Panc1 (cell line): ENCODE data around the gene ZSWIM8. TPM values are rescaled to one million over a fixed set of nuclear protein-coding genes. Genes with fewer than 3 reads are reported as not detected.

ENCODE experiments used
- ATAC-seq: fragments of 200-7000 bp; cut with Tn5 transposase; 2 replicates; pipeline ENCODE4 v1.9.1; 2020; ENCODE audit warnings: mild to moderate bottlenecking, moderate library complexity
- BruUV-seq: library from RNA; stranded (reverse); fragments of 400-500 nt; replicated peaks from 2 replicates; lab custom pipeline; 2021; lab: Mats Ljungman, UMichigan
- CTCF ChIA-PET: fragments of 300-600 bp; sonication (Branson Sonifier 250); formaldehyde crosslinking; loops from one replicate; lab custom pipeline; 2022; ENCODE audit warnings: antibody characterized with exemption; lab: Charles Lee
- POLR2A ChIA-PET: fragments of 300-600 bp; sonication (Branson Sonifier 250); formaldehyde crosslinking; loops from one replicate; lab custom pipeline; 2022; ENCODE audit warnings: antibody characterized with exemption; lab: Charles Lee
- DNase-seq: peaks from one replicate; pipeline ENCODE4 v3.0.0-alpha.2; 2010; ENCODE audit warnings: low read depth, low spot score
- H3K27ac ChIP-seq: 2 replicates; pipeline ENCODE4 v1.5.1; 2011; ENCODE audit warnings: mild to moderate bottlenecking, low read length, inconsistent platforms
- H3K27me3 ChIP-seq: fragments of 200-500 bp; sonication (Bioruptor generic); 2 replicates; pipeline ENCODE4 v1.6.0; 2014; ENCODE audit warnings: low read length, inconsistent platforms; ENCODE audit not compliant: control insufficient read depth, insufficient read depth
- H3K36me3 ChIP-seq: fragments of 200-500 bp; sonication (Bioruptor generic); 2 replicates; pipeline ENCODE4 v1.5.1; 2014; ENCODE audit warnings: inconsistent platforms, mild to moderate bottlenecking, low read length, moderate library complexity; ENCODE audit not compliant: control insufficient read depth, insufficient read depth
- H3K4me1 ChIP-seq: 2 replicates; pipeline ENCODE4 v1.5.1; 2011; ENCODE audit warnings: inconsistent platforms, mild to moderate bottlenecking, low read length, moderate library complexity; ENCODE audit not compliant: control insufficient read depth, insufficient read depth
- H3K4me3 ChIP-seq, 2 experiments: 2 replicates each; pipeline ENCODE4 v1.5.1; 2011 to 2012; ENCODE audit warnings: low read depth in 2 of 2, low read length in 2 of 2, mild to moderate bottlenecking in 2 of 2, inconsistent platforms in 1 of 2, moderate library complexity in 1 of 2
- H3K9me3 ChIP-seq: fragments of 200-500 bp; sonication (Bioruptor generic); 2 replicates; pipeline ENCODE4 v1.5.1; 2014; ENCODE audit warnings: low read depth, mild to moderate bottlenecking, inconsistent platforms, low read length, moderate library complexity; ENCODE audit not compliant: control insufficient read depth, insufficient read depth
- POLR2AphosphoS5 ChIP-seq: IDR thresholded peaks from 2 replicates; pipeline ENCODE4 v1.6.1; 2012; ENCODE audit warnings: mild to moderate bottlenecking, low read depth, low read length, moderate library complexity
- SIN3A ChIP-seq: IDR thresholded peaks from 2 replicates; pipeline ENCODE4 v1.6.1; 2012; ENCODE audit warnings: low read depth, mild to moderate bottlenecking, low read length, moderate library complexity, borderline replicate concordance; ENCODE audit not compliant: insufficient read depth
- TCF7L2 ChIP-seq: IDR thresholded peaks from 2 replicates; pipeline ENCODE4 v1.6.1; 2011; ENCODE audit warnings: mild to moderate bottlenecking, low read depth, low read length, inconsistent platforms
- in situ Hi-C: cut with HindIII; loops from 2 replicates; pipeline ENCODE4 v1.10.0; 2016; ENCODE audit warnings: low sequenced_read_pairs, low pct_unique_long_range_greater_than_20kb
- intact Hi-C: fragments of 100-400 bp; cut with micrococcal nuclease; formaldehyde crosslinking; loops from one replicate; pipeline ENCODE4 v1.10.0; 2022; ENCODE audit not compliant: unreplicated experiment
- total RNA-seq: library from RNA; stranded (reverse); gene quantifications from one replicate; pipeline ENCODE4 v1.2.1, GENCODE V29; 2021; ENCODE audit not compliant: unreplicated experiment
- TF ChIP-seq, protein P1 (sequence below): fragments of 450-650 bp; IDR thresholded peaks from 2 replicates; pipeline ENCODE4 v1.5.1; 2017; ENCODE audit warnings: mild to moderate bottlenecking
- TF ChIP-seq, protein P2 (sequence below), 2 experiments: IDR thresholded peaks; 2 replicates each; pipeline ENCODE4 v1.6.1; 2011 to 2012; ENCODE audit warnings: low read depth in 2 of 2, control low read depth in 1 of 2, low read length in 1 of 2, mild to moderate bottlenecking in 1 of 2, moderate library complexity in 1 of 2; ENCODE audit not compliant: insufficient read depth in 1 of 2

Gene ZSWIM8
- total RNA-seq, 1 experiment from 2014 or later: 109 TPM

DNA sequence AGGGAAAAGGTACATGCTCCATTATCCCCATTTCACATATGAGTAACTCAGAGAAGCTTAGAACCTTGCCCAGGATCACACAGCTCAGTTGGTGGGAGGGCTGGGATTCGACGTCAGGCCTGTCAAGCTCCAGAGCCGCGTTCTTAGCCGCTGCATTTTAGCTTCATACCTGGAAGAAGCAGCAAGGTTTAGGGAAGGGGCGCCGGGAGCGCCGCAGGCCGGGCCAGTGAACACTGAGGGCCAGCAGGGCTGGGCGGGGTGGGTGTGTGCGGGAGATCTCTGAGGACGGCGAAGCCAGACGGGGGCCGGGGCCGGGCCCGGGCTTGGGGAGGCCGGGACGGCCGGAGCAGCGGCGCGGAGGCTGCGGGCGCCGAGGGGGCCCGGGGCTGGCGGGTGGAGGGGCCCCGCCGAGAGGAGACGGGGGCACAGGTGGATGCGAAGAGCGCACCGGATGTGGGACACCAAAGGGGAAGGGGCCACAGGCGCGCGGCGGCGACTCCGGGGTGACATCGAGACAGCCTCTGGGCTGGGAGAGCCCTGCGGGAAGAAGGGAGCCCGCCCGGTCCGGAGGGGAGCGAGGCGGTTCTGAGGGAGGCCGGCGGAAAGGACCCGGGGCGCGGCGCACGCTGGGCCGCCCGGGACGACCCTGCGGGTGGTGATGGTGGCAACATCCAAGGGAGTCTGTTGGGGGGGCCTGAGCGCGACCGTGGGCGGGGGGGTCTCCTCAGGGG, 25.5 kb downstream of the ZSWIM8 start:
- in situ Hi-C loops (no loop called here), intact Hi-C loops (no loop called here)
- H3K27me3 ChIP-seq: no peaks in the 10 kb centered on the region
- no TSS peak for BruUV-seq
- H3K36me3 ChIP-seq: peaks cover 6% of the 10 kb centered on the region; the same call in 1 of the 2 replicates
- POLR2A ChIA-PET: no interaction called here
- H3K4me3 ChIP-seq: peak overlapping the region; percentile 61 to 72
- no peak for DNase-seq
- CTCF ChIA-PET: interaction anchor here (0.7 kb wide), 2 partner anchors 34 to 1021 kb away, joined by 3 read pairs; no protein-coding TSS in a partner anchor
- 0 out of 2 replicates have a peak, but pooled peaks cover 9% of the 10 kb centered on the region for H3K4me1 ChIP-seq
- H3K27ac ChIP-seq: peak overlapping the region; percentile 80
- ATAC-seq: peak; percentile 60
- no peak for TF ChIP-seq TCF7L2
- H3K9me3 ChIP-seq: no peaks in the 10 kb centered on the region

DNA sequence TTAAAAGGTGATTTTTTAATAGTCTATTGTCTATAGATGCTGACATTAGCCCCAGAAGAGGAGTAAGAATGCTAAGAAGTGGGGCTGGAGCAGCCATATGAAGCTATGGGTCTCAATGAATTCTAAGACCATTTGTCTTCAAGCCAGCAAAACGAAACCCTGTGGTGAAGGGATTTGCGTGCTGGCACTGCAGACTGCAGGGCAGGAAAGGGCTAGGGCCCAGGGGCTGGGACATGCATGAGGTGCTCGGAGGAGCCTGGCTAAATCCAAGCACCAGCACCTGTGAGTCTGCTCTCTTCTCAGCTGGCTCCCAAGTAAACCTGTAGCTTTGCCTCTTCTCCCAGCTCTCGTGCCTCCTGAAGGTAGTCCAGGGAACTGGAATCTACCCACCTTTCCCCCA, 27.3 kb downstream of the ZSWIM8 start:
- TF ChIP-seq POLR2AphosphoS5 (no peak), SIN3A (no peak), TCF7L2 (no peak)
- TF ChIP-seq, protein P1, sequence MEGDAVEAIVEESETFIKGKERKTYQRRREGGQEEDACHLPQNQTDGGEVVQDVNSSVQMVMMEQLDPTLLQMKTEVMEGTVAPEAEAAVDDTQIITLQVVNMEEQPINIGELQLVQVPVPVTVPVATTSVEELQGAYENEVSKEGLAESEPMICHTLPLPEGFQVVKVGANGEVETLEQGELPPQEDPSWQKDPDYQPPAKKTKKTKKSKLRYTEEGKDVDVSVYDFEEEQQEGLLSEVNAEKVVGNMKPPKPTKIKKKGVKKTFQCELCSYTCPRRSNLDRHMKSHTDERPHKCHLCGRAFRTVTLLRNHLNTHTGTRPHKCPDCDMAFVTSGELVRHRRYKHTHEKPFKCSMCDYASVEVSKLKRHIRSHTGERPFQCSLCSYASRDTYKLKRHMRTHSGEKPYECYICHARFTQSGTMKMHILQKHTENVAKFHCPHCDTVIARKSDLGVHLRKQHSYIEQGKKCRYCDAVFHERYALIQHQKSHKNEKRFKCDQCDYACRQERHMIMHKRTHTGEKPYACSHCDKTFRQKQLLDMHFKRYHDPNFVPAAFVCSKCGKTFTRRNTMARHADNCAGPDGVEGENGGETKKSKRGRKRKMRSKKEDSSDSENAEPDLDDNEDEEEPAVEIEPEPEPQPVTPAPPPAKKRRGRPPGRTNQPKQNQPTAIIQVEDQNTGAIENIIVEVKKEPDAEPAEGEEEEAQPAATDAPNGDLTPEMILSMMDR: no peak
- TF ChIP-seq, protein P2, sequence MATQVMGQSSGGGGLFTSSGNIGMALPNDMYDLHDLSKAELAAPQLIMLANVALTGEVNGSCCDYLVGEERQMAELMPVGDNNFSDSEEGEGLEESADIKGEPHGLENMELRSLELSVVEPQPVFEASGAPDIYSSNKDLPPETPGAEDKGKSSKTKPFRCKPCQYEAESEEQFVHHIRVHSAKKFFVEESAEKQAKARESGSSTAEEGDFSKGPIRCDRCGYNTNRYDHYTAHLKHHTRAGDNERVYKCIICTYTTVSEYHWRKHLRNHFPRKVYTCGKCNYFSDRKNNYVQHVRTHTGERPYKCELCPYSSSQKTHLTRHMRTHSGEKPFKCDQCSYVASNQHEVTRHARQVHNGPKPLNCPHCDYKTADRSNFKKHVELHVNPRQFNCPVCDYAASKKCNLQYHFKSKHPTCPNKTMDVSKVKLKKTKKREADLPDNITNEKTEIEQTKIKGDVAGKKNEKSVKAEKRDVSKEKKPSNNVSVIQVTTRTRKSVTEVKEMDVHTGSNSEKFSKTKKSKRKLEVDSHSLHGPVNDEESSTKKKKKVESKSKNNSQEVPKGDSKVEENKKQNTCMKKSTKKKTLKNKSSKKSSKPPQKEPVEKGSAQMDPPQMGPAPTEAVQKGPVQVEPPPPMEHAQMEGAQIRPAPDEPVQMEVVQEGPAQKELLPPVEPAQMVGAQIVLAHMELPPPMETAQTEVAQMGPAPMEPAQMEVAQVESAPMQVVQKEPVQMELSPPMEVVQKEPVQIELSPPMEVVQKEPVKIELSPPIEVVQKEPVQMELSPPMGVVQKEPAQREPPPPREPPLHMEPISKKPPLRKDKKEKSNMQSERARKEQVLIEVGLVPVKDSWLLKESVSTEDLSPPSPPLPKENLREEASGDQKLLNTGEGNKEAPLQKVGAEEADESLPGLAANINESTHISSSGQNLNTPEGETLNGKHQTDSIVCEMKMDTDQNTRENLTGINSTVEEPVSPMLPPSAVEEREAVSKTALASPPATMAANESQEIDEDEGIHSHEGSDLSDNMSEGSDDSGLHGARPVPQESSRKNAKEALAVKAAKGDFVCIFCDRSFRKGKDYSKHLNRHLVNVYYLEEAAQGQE (IDR thresholded peaks at IDR 0.05; ENCODE audit: insufficient read depth in 1 of 2, low read depth in 2 of 2, low read length in 1 of 2): no peak
- no peak overlapping the region for H3K4me3 ChIP-seq
- DNase-seq: no peak
- peak overlapping the region; percentile 56; the same call in 1 of the 2 replicates for H3K27ac ChIP-seq
- no TSS peak for BruUV-seq
- H3K27me3 ChIP-seq: no peaks in the 10 kb centered on the region
- 0 out of 2 replicates have a peak, but pooled peaks cover 9% of the 10 kb centered on the region for H3K4me1 ChIP-seq
- H3K9me3 ChIP-seq: no peaks in the 10 kb centered on the region
- no peak for ATAC-seq
- intact Hi-C loops (no loop called here), in situ Hi-C loops (no loop called here)
- CTCF ChIA-PET: interaction anchor here (0.9 kb wide), 1 partner anchor 59 kb away, joined by 3 read pairs; no protein-coding TSS in a partner anchor
- peaks cover 7% of the 10 kb centered on the region; the same call in 1 of the 2 replicates for H3K36me3 ChIP-seq
- POLR2A ChIA-PET: interaction anchor here (0.6 kb wide), 1 partner anchor 75 kb away, joined by 7 read pairs; no protein-coding TSS in a partner anchor
